Liver (tissue), 9 donors: Measurements from ENCODE around the gene MDGA2. TPM values are rescaled to one million over a fixed set of nuclear protein-coding genes. Genes with fewer than 3 reads are reported as not detected.

Source experiments
- DNase-seq: peaks from one replicate; pipeline ENCODE4 v3.0.0-alpha.2; 2017; ENCODE audit warnings: low spot score
- H3K27ac ChIP-seq, 2 donors: one replicate each; pipeline ENCODE4 v1.7.0; 2013; ENCODE audit warnings: inconsistent platforms in 2 of 2, low read length in 2 of 2, control low read depth in 1 of 2, low read depth in 1 of 2, mild to moderate bottlenecking in 1 of 2
- H3K27me3 ChIP-seq, 4 donors: one replicate each; pipeline versions ENCODE4 v1.6.1 to v1.7.0; 2013; ENCODE audit warnings: low read length in 3 of 4, inconsistent platforms in 1 of 4, mild to moderate bottlenecking in 1 of 4, moderate library complexity in 1 of 4; ENCODE audit not compliant: control insufficient read depth in 4 of 4, insufficient read depth in 4 of 4
- H3K36me3 ChIP-seq, 4 donors: one replicate each; pipeline versions ENCODE4 v1.6.1 to v1.7.0; 2013; ENCODE audit warnings: low read length in 3 of 4, mild to moderate bottlenecking in 3 of 4, low read depth in 1 of 4, moderate library complexity in 1 of 4; ENCODE audit not compliant: control insufficient read depth in 4 of 4, insufficient read depth in 3 of 4
- H3K4me1 ChIP-seq, 4 donors: one replicate each; pipeline versions ENCODE4 v1.6.1 to v1.7.0; 2013; ENCODE audit warnings: low read length in 3 of 4, mild to moderate bottlenecking in 3 of 4, moderate library complexity in 1 of 4; ENCODE audit not compliant: control insufficient read depth in 4 of 4, insufficient read depth in 4 of 4
- H3K4me3 ChIP-seq, 3 donors: one replicate each; pipeline versions ENCODE4 v1.6.1 to v1.7.0; 2013; ENCODE audit warnings: low read length in 3 of 3, control low read depth in 1 of 3, low read depth in 1 of 3, mild to moderate bottlenecking in 1 of 3
- H3K9ac ChIP-seq, 2 donors: one replicate each; pipeline ENCODE4 v1.7.0; 2013; ENCODE audit warnings: low read length in 2 of 2, mild to moderate bottlenecking in 2 of 2, moderate library complexity in 2 of 2, control low read depth in 1 of 2, low read depth in 1 of 2
- H3K9me3 ChIP-seq, 4 donors: one replicate each; pipeline versions ENCODE4 v1.6.1 to v1.7.0; 2013; ENCODE audit warnings: low read length in 3 of 4; ENCODE audit not compliant: control insufficient read depth in 4 of 4
- ATF3 ChIP-seq: IDR thresholded peaks from 2 replicates; pipeline ENCODE4 v1.6.1; 2016; ENCODE audit warnings: antibody characterized with exemption
- EGR1 ChIP-seq, 2 donors: IDR thresholded peaks; 2 replicates each; pipeline ENCODE4 v1.6.1; 2016 to 2018; ENCODE audit warnings: antibody characterized with exemption in 2 of 2, low read depth in 2 of 2
- FOXA1 ChIP-seq: IDR thresholded peaks from 2 replicates; pipeline ENCODE4 v1.6.1; 2016; ENCODE audit warnings: antibody characterized with exemption
- FOXA2 ChIP-seq: IDR thresholded peaks from 2 replicates; pipeline ENCODE4 v1.6.1; 2016; ENCODE audit warnings: antibody characterized with exemption
- GABPA ChIP-seq, 2 donors: IDR thresholded peaks in 1 of 2; conservative IDR thresholded peaks in 1 of 2; 2 replicates each; pipeline ENCODE4 v1.6.1; 2016; ENCODE audit warnings: antibody characterized with exemption in 2 of 2, mild to moderate bottlenecking in 1 of 2, moderate library complexity in 1 of 2
- HNF4A ChIP-seq, 2 donors: conservative IDR thresholded peaks; 2 replicates each; pipeline ENCODE4 v1.6.1; 2016; ENCODE audit warnings: antibody characterized with exemption in 2 of 2, mild to moderate bottlenecking in 2 of 2
- HNF4G ChIP-seq: IDR thresholded peaks from 2 replicates; pipeline ENCODE4 v1.6.1; 2016; ENCODE audit warnings: antibody characterized with exemption
- MAX ChIP-seq: IDR thresholded peaks from 2 replicates; pipeline ENCODE4 v1.6.1; 2016; ENCODE audit warnings: antibody characterized with exemption
- NR2F2 ChIP-seq: IDR thresholded peaks from 2 replicates; pipeline ENCODE4 v1.6.1; 2016; ENCODE audit warnings: antibody characterized with exemption
- RAD21 ChIP-seq, 2 donors: IDR thresholded peaks; 2 replicates each; pipeline ENCODE4 v1.6.1; 2016; ENCODE audit warnings: antibody characterized with exemption in 2 of 2, mild to moderate bottlenecking in 2 of 2
- REST ChIP-seq: IDR thresholded peaks from 2 replicates; pipeline ENCODE4 v1.6.1; 2016; ENCODE audit warnings: antibody characterized with exemption, mild to moderate bottlenecking
- RXRA ChIP-seq, 2 donors: IDR thresholded peaks; 2 replicates each; pipeline ENCODE4 v1.6.1; 2017 to 2018; ENCODE audit warnings: antibody characterized with exemption in 2 of 2, mild to moderate bottlenecking in 1 of 2
- SP1 ChIP-seq: IDR thresholded peaks from 2 replicates; pipeline ENCODE4 v1.6.1; 2018; ENCODE audit warnings: antibody characterized with exemption, mild to moderate bottlenecking
- TAF1 ChIP-seq: conservative IDR thresholded peaks from 2 replicates; pipeline ENCODE4 v1.6.1; 2016; ENCODE audit warnings: antibody characterized with exemption, mild to moderate bottlenecking
- YY1 ChIP-seq: IDR thresholded peaks from 2 replicates; pipeline ENCODE4 v1.6.1; 2016; ENCODE audit warnings: antibody characterized with exemption, mild to moderate bottlenecking
- ZBTB33 ChIP-seq: IDR thresholded peaks from 2 replicates; pipeline ENCODE4 v1.6.1; 2016; ENCODE audit warnings: antibody characterized with exemption
- WGBS: extraction: QIAGEN DNeasy Blood & Tissue Kit; methylation state at CpG from one replicate; pipeline ENCODE4 v1.1.7; 2013; 5-methylcytosine and 5-hydroxymethylcytosine counted together
- polyA plus RNA-seq, 2 donors: library from polyadenylated mRNA; stranded (reverse) in 1 of 2; unstranded in 1 of 2; fragments of 200-250 nt in 1 of 2; fragments of >200 nt in 1 of 2; fragmentation: Nextera tagmentation in 1 of 2; extraction: Ambion mirVana in 1 of 2; gene quantifications; one replicate each; pipeline versions ENCODE4 v1.2.1 to v1.2.3, GENCODE V29; 2013 to 2015
- total RNA-seq, 2 donors: library from RNA; depleted of rRNA; stranded (reverse); fragments of >200 nt; gene quantifications; one replicate each; pipeline ENCODE4 v1.2.3, GENCODE V29; 2014
- TF ChIP-seq, protein P1 (sequence below): fragments of 150-350 bp; IDR thresholded peaks from 2 replicates; pipeline ENCODE4 v1.5.1; 2017; ENCODE audit warnings: improper control_type of control experiment, low read depth, low read length; ENCODE audit not compliant: missing input control
- donor health status: healthy.
- donor health status: healthy.
- donor health status: healthy.
- donor health status: healthy.
- donor health status: healthy.

The MDGA2 gene
- total and polyA plus RNA-seq, 4 donors, result 0.05 to 0.33 (median 0.19) TPM

GRCh38 chr14:47390831-47391504, 284.4 kb downstream of the MDGA2 start:
- Histone ChIP-seq H3K9ac (no peak overlapping the region), H3K27ac (no peak overlapping the region), H3K4me1 (no peaks in the 10 kb centered on the region), H3K36me3 (no peaks in the 10 kb centered on the region), H3K27me3 (peaks cover 0 to 5% (median 0%) of the 10 kb centered on the region in 4 donors), H3K9me3 (no peaks in the 10 kb centered on the region), H3K4me3 (no peak overlapping the region)
- TF ChIP-seq NR2F2 (no peak), ATF3 (no peak), RAD21 (IDR thresholded peaks at IDR 0.05) (no peak), REST (no peak), ZBTB33 (no peak), EGR1 (IDR thresholded peaks at IDR 0.05; ENCODE audit: low read depth in 2 of 2) (no peak), MAX (no peak), GABPA (IDR thresholded peaks at IDR 0.05 in 1 of 2, conservative IDR thresholded peaks at IDR 0.05 in 1 of 2) (no peak), SP1 (no peak), FOXA1 (no peak), HNF4A (conservative IDR thresholded peaks at IDR 0.05) (no peak), YY1 (no peak), RXRA (IDR thresholded peaks at IDR 0.05) (no peak), HNF4G (no peak), TAF1 (no peak), FOXA2 (no peak)
- TF ChIP-seq, protein P1, sequence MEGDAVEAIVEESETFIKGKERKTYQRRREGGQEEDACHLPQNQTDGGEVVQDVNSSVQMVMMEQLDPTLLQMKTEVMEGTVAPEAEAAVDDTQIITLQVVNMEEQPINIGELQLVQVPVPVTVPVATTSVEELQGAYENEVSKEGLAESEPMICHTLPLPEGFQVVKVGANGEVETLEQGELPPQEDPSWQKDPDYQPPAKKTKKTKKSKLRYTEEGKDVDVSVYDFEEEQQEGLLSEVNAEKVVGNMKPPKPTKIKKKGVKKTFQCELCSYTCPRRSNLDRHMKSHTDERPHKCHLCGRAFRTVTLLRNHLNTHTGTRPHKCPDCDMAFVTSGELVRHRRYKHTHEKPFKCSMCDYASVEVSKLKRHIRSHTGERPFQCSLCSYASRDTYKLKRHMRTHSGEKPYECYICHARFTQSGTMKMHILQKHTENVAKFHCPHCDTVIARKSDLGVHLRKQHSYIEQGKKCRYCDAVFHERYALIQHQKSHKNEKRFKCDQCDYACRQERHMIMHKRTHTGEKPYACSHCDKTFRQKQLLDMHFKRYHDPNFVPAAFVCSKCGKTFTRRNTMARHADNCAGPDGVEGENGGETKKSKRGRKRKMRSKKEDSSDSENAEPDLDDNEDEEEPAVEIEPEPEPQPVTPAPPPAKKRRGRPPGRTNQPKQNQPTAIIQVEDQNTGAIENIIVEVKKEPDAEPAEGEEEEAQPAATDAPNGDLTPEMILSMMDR, result no peak
- DNase-seq, result no peak
- WGBS, result 69% methylated on average over 5 of the region's 5 CpGs
